PC-9 (cell line): ENCODE results near the gene RBM26. TPM values are rescaled to one million over a fixed set of nuclear protein-coding genes. Genes with fewer than 3 reads are reported as not detected.

ENCODE experiments used
- BruUV-seq: library from RNA; stranded (reverse); fragments of 400-500 nt; replicated peaks from 2 replicates; lab custom pipeline; 2021; lab: Mats Ljungman, UMichigan
- CTCF ChIA-PET: fragments of 300-600 bp; sonication (Branson Sonifier 250); formaldehyde crosslinking; loops from one replicate; lab custom pipeline; 2022; ENCODE audit warnings: antibody characterized with exemption; lab: Charles Lee
- POLR2A ChIA-PET: fragments of 300-600 bp; sonication (Branson Sonifier 250); formaldehyde crosslinking; loops from one replicate; lab custom pipeline; 2022; ENCODE audit warnings: antibody characterized with exemption; ENCODE audit not compliant: unreplicated experiment; lab: Charles Lee
- DNase-seq, 2 experiments: peaks; one replicate each; pipeline versions ENCODE4 v3.0.0 to v3.0.0-alpha.2; 2015 to 2022; ENCODE audit warnings: mixed read lengths in 1 of 2
- H2AFZ ChIP-seq: fragments of 200-600 bp; sonication (generic); 2 replicates; pipeline ENCODE4 v1.8.1; 2017; ENCODE audit warnings: antibody characterized with exemption
- H3F3A ChIP-seq: fragments of 200-600 bp; sonication (generic); 2 replicates; pipeline ENCODE4 v1.8.1; 2017; ENCODE audit warnings: antibody characterized with exemption, mild to moderate bottlenecking, low read depth; ENCODE audit not compliant: insufficient read depth
- H3K27ac ChIP-seq: fragments of 200-600 bp; sonication (generic); 2 replicates; pipeline ENCODE4 v1.6.1; 2016; ENCODE audit warnings: mixed run types
- H3K27me3 ChIP-seq: fragments of 200-600 bp; sonication (generic); 2 replicates; pipeline ENCODE4 v1.6.1; 2016; ENCODE audit warnings: low read depth, mixed run types; ENCODE audit not compliant: insufficient read depth
- H3K36me3 ChIP-seq: fragments of 200-600 bp; sonication (generic); 2 replicates; pipeline ENCODE4 v1.6.1; 2016; ENCODE audit warnings: low read depth, mixed run types
- H3K4me1 ChIP-seq: fragments of 200-600 bp; sonication (generic); replicated peaks from 2 replicates; pipeline ENCODE4 v1.6.1; 2016; ENCODE audit warnings: mixed run types; ENCODE audit not compliant: insufficient read depth
- H3K4me2 ChIP-seq: fragments of 200-600 bp; sonication (generic); 2 replicates; pipeline ENCODE4 v1.6.1; 2017; ENCODE audit warnings: mixed run types
- H3K4me3 ChIP-seq: fragments of 200-600 bp; sonication (generic); 2 replicates; pipeline ENCODE4 v1.6.1; 2016; ENCODE audit warnings: mixed run types
- H3K79me2 ChIP-seq: fragments of 200-600 bp; sonication (generic); 2 replicates; pipeline ENCODE4 v1.6.1; 2017; ENCODE audit warnings: low read depth, mixed run types
- H3K9me2 ChIP-seq: fragments of 200-600 bp; sonication (generic); 2 replicates; pipeline ENCODE4 v1.8.1; 2017; ENCODE audit warnings: mild to moderate bottlenecking; ENCODE audit not compliant: insufficient read depth
- H3K9me3 ChIP-seq: fragments of 200-600 bp; sonication (generic); 2 replicates; pipeline ENCODE4 v1.8.1; 2016; ENCODE audit warnings: low read depth; ENCODE audit not compliant: insufficient read depth
- H4K20me1 ChIP-seq: fragments of 200-600 bp; sonication (generic); 2 replicates; pipeline ENCODE4 v1.8.1; 2017; ENCODE audit not compliant: insufficient read depth
- CTCF ChIP-seq: fragments of 200-600 bp; sonication (generic); conservative IDR thresholded peaks from 2 replicates; pipeline ENCODE4 v1.6.1; 2017; ENCODE audit warnings: mixed run types, antibody characterized with exemption, mild to moderate bottlenecking, moderate library complexity
- EZH2 ChIP-seq: fragments of 200-600 bp; sonication (generic); IDR thresholded peaks from 2 replicates; pipeline ENCODE4 v1.8.0; 2017; ENCODE audit warnings: antibody characterized with exemption, low read depth
- intact Hi-C: fragments of 100-400 bp; cut with micrococcal nuclease; formaldehyde crosslinking; loops from one replicate; pipeline ENCODE4 v1.10.0; 2022; ENCODE audit not compliant: unreplicated experiment
- total RNA-seq: library from RNA; stranded (reverse); gene quantifications from 2 replicates; pipeline ENCODE4 v1.2.3, GENCODE V29; 2021

The RBM26 gene
- total RNA-seq, 1 experiment from 2014 or later, result 40.4 TPM

DNA sequence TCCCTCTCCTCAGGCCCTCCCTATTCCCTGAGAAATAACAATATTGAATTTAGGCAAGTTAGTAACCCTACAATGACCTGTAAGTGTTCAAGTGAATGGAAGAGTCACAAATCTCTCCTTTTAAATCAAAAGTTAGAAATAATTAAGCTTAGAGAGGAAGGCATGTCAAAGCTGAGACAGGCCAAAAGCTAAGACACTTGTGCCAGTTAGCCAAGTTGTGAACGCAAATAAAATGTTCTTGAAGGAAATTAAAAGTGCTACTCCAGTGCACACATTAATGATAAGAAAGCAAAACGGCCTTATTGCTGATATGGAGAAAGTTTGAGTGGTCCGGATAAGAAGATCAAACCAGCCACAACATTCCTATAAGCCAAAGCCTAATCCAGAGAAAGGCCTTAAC lies 120.9 kb downstream of the RBM26 start:
- H3K4me1 ChIP-seq, result peaks cover 7% of the 10 kb centered on the region; the same call in 1 of the 2 replicates
- H3K4me3 ChIP-seq, result no peak overlapping the region
- H3K79me2 ChIP-seq, result no peaks in the 10 kb centered on the region
- intact Hi-C loops, result no loop called here
- no peak overlapping the region for H3K4me2 ChIP-seq
- no peak for TF ChIP-seq EZH2
- no peak for TF ChIP-seq CTCF
- CTCF ChIA-PET, result no interaction called here
- POLR2A ChIA-PET, result no interaction called here
- H3F3A ChIP-seq, result no peaks in the 10 kb centered on the region
- no peaks in the 10 kb centered on the region for H3K9me3 ChIP-seq
- no peaks in the 10 kb centered on the region for H3K27me3 ChIP-seq
- BruUV-seq, result no TSS peak
- no peaks in the 10 kb centered on the region for H3K36me3 ChIP-seq
- no peak for DNase-seq
- no peaks in the 10 kb centered on the region for H4K20me1 ChIP-seq
- H2AFZ ChIP-seq, result no peak overlapping the region
- H3K27ac ChIP-seq, result no peak overlapping the region
- H3K9me2 ChIP-seq, result no peaks in the 10 kb centered on the region

GRCh38 chr13:79283742-79284141 lies 122.3 kb downstream of the RBM26 start:
- no peak for DNase-seq
- no peak overlapping the region for H3K4me3 ChIP-seq
- H3K4me1 ChIP-seq, result peaks cover 7% of the 10 kb centered on the region; the same call in 1 of the 2 replicates
- H3K9me3 ChIP-seq, result no peaks in the 10 kb centered on the region
- H3K36me3 ChIP-seq, result no peaks in the 10 kb centered on the region
- POLR2A ChIA-PET, result no interaction called here
- H3F3A ChIP-seq, result no peaks in the 10 kb centered on the region
- CTCF ChIA-PET, result no interaction called here
- TF ChIP-seq EZH2, result no peak
- no peak for TF ChIP-seq CTCF
- no peaks in the 10 kb centered on the region for H4K20me1 ChIP-seq
- H3K27ac ChIP-seq, result no peak overlapping the region
- H3K9me2 ChIP-seq, result no peaks in the 10 kb centered on the region
- intact Hi-C loops, result no loop called here
- BruUV-seq, result no TSS peak
- H3K79me2 ChIP-seq, result no peaks in the 10 kb centered on the region
- H2AFZ ChIP-seq, result no peak overlapping the region
- H3K27me3 ChIP-seq, result no peaks in the 10 kb centered on the region
- no peak overlapping the region for H3K4me2 ChIP-seq

- peak in 1 of 2 experiments; percentile 42 for DNase-seq
Observed at GRCh38 chr13:79282976-79283375, 123.1 kb downstream of the RBM26 start.

More at GRCh38 chr13:79282976-79283375, 123.1 kb downstream of the RBM26 start:
- no peaks in the 10 kb centered on the region for H3K9me3 ChIP-seq
- intact Hi-C loops, result no loop called here
- H3K79me2 ChIP-seq, result no peaks in the 10 kb centered on the region
- no peak overlapping the region for H3K4me2 ChIP-seq
- BruUV-seq, result no TSS peak
- no peak overlapping the region for H2AFZ ChIP-seq
- no peak overlapping the region for H3K4me3 ChIP-seq
- H3K27me3 ChIP-seq, result no peaks in the 10 kb centered on the region
- POLR2A ChIA-PET, result no interaction called here
- H3K27ac ChIP-seq, result no peak overlapping the region
- CTCF ChIA-PET, result no interaction called here
- no peaks in the 10 kb centered on the region for H4K20me1 ChIP-seq
- TF ChIP-seq EZH2 (no peak), CTCF (no peak)
- H3K4me1 ChIP-seq, result peaks cover 7% of the 10 kb centered on the region; the same call in 1 of the 2 replicates
- no peaks in the 10 kb centered on the region for H3K9me2 ChIP-seq
- no peaks in the 10 kb centered on the region for H3K36me3 ChIP-seq
- no peaks in the 10 kb centered on the region for H3F3A ChIP-seq
